ENCODE measurements around the gene ETV6. TPM values are rescaled to one million over a fixed set of nuclear protein-coding genes. Genes with fewer than 3 reads are reported as not detected.
"Not testable (repeated sequence)": the region's sequence is repeated elsewhere in the genome, so short reads cannot be mapped to it uniquely, and the experiment has no call there.

ETV6 gene
- total and polyA plus RNA-seq, 9 donors: 7.0 to 11.1 (median 9.1) TPM

GRCh38 chr12:11623382-11623781 lies 26.1 kb upstream of the ETV6 start:
- H3K4me3 ChIP-seq (ENCODE audit: low read length): no peak overlapping the region
- WGBS (ENCODE audit: insufficient coverage): no CpG with 5 or more reads among the region's 4 CpGs
- H3K9me3 ChIP-seq (replicated peaks; ENCODE audit: control insufficient read depth, low read depth, low read length): no peaks in the 10 kb centered on the region
- no peaks in the 10 kb centered on the region for H3K36me3 ChIP-seq (ENCODE audit: control insufficient read depth, insufficient read depth, low read length)
- no peak overlapping the region for H3K27ac ChIP-seq (ENCODE audit: low read length)
- H3K4me1 ChIP-seq (ENCODE audit: control insufficient read depth, insufficient read depth, low read length): no peaks in the 10 kb centered on the region
- no peak for DNase-seq
- H3K27me3 ChIP-seq (ENCODE audit: control insufficient read depth, insufficient read depth, low read length): no peaks in the 10 kb centered on the region

- Histone ChIP-seq H3K4me1 (ENCODE audit: control insufficient read depth, insufficient read depth, low read length) (no peaks in the 10 kb centered on the region), H3K27ac (ENCODE audit: low read length) (no peak overlapping the region), H3K36me3 (ENCODE audit: control insufficient read depth, insufficient read depth, low read length) (no peaks in the 10 kb centered on the region), H3K9me3 (replicated peaks; ENCODE audit: control insufficient read depth, low read depth, low read length) (no peaks in the 10 kb centered on the region), H3K4me3 (ENCODE audit: low read length) (no peak overlapping the region), H3K27me3 (ENCODE audit: control insufficient read depth, insufficient read depth, low read length) (no peaks in the 10 kb centered on the region)
- WGBS (ENCODE audit: insufficient coverage): no CpG with 5 or more reads among the region's 1 CpG
- no peak for DNase-seq
Observed at GRCh38 chr12:11624116-11624515, 25.4 kb upstream of the ETV6 start.

GRCh38 chr12:11627709-11628108 lies 21.8 kb upstream of the ETV6 start:
- DNase-seq; H3K27ac ChIP-seq (ENCODE audit: low read length); H3K4me3 ChIP-seq (ENCODE audit: low read length); H3K36me3 ChIP-seq (ENCODE audit: control insufficient read depth, insufficient read depth, low read length); H3K27me3 ChIP-seq (ENCODE audit: control insufficient read depth, insufficient read depth, low read length); H3K9me3 ChIP-seq (replicated peaks; ENCODE audit: control insufficient read depth, low read depth, low read length); H3K4me1 ChIP-seq (ENCODE audit: control insufficient read depth, insufficient read depth, low read length): not testable (repeated sequence)
- WGBS (ENCODE audit: insufficient coverage): 94% methylated on average over 4 of the region's 6 CpGs

- no peaks in the 10 kb centered on the region for H3K4me1 ChIP-seq (ENCODE audit: control insufficient read depth, insufficient read depth, low read length)
- WGBS (ENCODE audit: insufficient coverage): 90% methylated on average over 2 of the region's 7 CpGs
- no peaks in the 10 kb centered on the region for H3K36me3 ChIP-seq (ENCODE audit: control insufficient read depth, insufficient read depth, low read length)
- no peaks in the 10 kb centered on the region for H3K9me3 ChIP-seq (replicated peaks; ENCODE audit: control insufficient read depth, low read depth, low read length)
- no peaks in the 10 kb centered on the region for H3K27me3 ChIP-seq (ENCODE audit: control insufficient read depth, insufficient read depth, low read length)
- H3K27ac ChIP-seq (ENCODE audit: low read length): no peak overlapping the region
- DNase-seq: no peak
- H3K4me3 ChIP-seq (ENCODE audit: low read length): no peak overlapping the region
Observed at GRCh38 chr12:11628353-11628752, 21.1 kb upstream of the ETV6 start.

- Histone ChIP-seq H3K36me3 (ENCODE audit: control insufficient read depth, insufficient read depth, low read length) (no peaks in the 10 kb centered on the region), H3K4me3 (ENCODE audit: low read length) (no peak overlapping the region), H3K27ac (ENCODE audit: low read length) (no peak overlapping the region), H3K9me3 (replicated peaks; ENCODE audit: control insufficient read depth, low read depth, low read length) (no peaks in the 10 kb centered on the region), H3K4me1 (ENCODE audit: control insufficient read depth, insufficient read depth, low read length) (no peaks in the 10 kb centered on the region), H3K27me3 (ENCODE audit: control insufficient read depth, insufficient read depth, low read length) (no peaks in the 10 kb centered on the region)
- 68% methylated on average over 2 of the region's 5 CpGs for WGBS (ENCODE audit: insufficient coverage)
- DNase-seq: peak; percentile 16
Observed at GRCh38 chr12:11630046-11630706, 19.3 kb upstream of the ETV6 start.

GRCh38 chr12:11631288-11631687 lies 18.2 kb upstream of the ETV6 start:
- no peaks in the 10 kb centered on the region for H3K27me3 ChIP-seq (ENCODE audit: control insufficient read depth, insufficient read depth, low read length)
- no CpG with 5 or more reads among the region's 1 CpG for WGBS (ENCODE audit: insufficient coverage)
- no peak overlapping the region for H3K4me3 ChIP-seq (ENCODE audit: low read length)
- no peaks in the 10 kb centered on the region for H3K4me1 ChIP-seq (ENCODE audit: control insufficient read depth, insufficient read depth, low read length)
- H3K27ac ChIP-seq (ENCODE audit: low read length): no peak overlapping the region
- no peak for DNase-seq
- no peaks in the 10 kb centered on the region for H3K36me3 ChIP-seq (ENCODE audit: control insufficient read depth, insufficient read depth, low read length)
- peaks cover 6% of the 10 kb centered on the region for H3K9me3 ChIP-seq (replicated peaks; ENCODE audit: control insufficient read depth, low read depth, low read length)

GRCh38 chr12:11631881-11632280 lies 17.6 kb upstream of the ETV6 start:
- DNase-seq; H3K4me1 ChIP-seq (ENCODE audit: control insufficient read depth, insufficient read depth, low read length); H3K27me3 ChIP-seq (ENCODE audit: control insufficient read depth, insufficient read depth, low read length); H3K36me3 ChIP-seq (ENCODE audit: control insufficient read depth, insufficient read depth, low read length); H3K4me3 ChIP-seq (ENCODE audit: low read length); H3K27ac ChIP-seq (ENCODE audit: low read length); H3K9me3 ChIP-seq (replicated peaks; ENCODE audit: control insufficient read depth, low read depth, low read length): not testable (repeated sequence)
- no CpG with 5 or more reads among the region's 9 CpGs for WGBS (ENCODE audit: insufficient coverage)

- no peaks in the 10 kb centered on the region for H3K36me3 ChIP-seq (ENCODE audit: control insufficient read depth, insufficient read depth, low read length)
- no peak for DNase-seq
- no peak overlapping the region for H3K27ac ChIP-seq (ENCODE audit: low read length)
- no CpG with 5 or more reads among the region's 6 CpGs for WGBS (ENCODE audit: insufficient coverage)
- H3K4me1 ChIP-seq (ENCODE audit: control insufficient read depth, insufficient read depth, low read length): peaks cover 2% of the 10 kb centered on the region
- H3K4me3 ChIP-seq (ENCODE audit: low read length): no peak overlapping the region
- H3K9me3 ChIP-seq (replicated peaks; ENCODE audit: control insufficient read depth, low read depth, low read length): peaks cover 9% of the 10 kb centered on the region
- no peaks in the 10 kb centered on the region for H3K27me3 ChIP-seq (ENCODE audit: control insufficient read depth, insufficient read depth, low read length)
Observed at GRCh38 chr12:11633968-11634367, 15.5 kb upstream of the ETV6 start.

- WGBS (ENCODE audit: insufficient coverage): no CpG with 5 or more reads among the region's 2 CpGs
Observed at GRCh38 chr12:11635341-11635740, 14.1 kb upstream of the ETV6 start.

GRCh38 chr12:11638315-11638916 lies 11.1 kb upstream of the ETV6 start:
- H3K27me3 ChIP-seq (ENCODE audit: control insufficient read depth, insufficient read depth, low read length): no peaks in the 10 kb centered on the region
- DNase-seq: peak; percentile 80
- H3K36me3 ChIP-seq (ENCODE audit: control insufficient read depth, insufficient read depth, low read length): no peaks in the 10 kb centered on the region
- H3K9me3 ChIP-seq (replicated peaks; ENCODE audit: control insufficient read depth, low read depth, low read length): peaks cover 9% of the 10 kb centered on the region
- H3K27ac ChIP-seq (ENCODE audit: low read length): no peak overlapping the region
- peaks cover 2% of the 10 kb centered on the region for H3K4me1 ChIP-seq (ENCODE audit: control insufficient read depth, insufficient read depth, low read length)
- H3K4me3 ChIP-seq (ENCODE audit: low read length): no peak overlapping the region
- WGBS (ENCODE audit: insufficient coverage): 80% methylated on average over 1 of the region's 3 CpGs

More at GRCh38 chr12:11635341-11635740, 14.1 kb upstream of the ETV6 start:
- no peak for DNase-seq
- Histone ChIP-seq H3K9me3 (replicated peaks; ENCODE audit: control insufficient read depth, low read depth, low read length) (peaks cover 9% of the 10 kb centered on the region), H3K4me1 (ENCODE audit: control insufficient read depth, insufficient read depth, low read length) (peaks cover 2% of the 10 kb centered on the region), H3K4me3 (ENCODE audit: low read length) (no peak overlapping the region), H3K27ac (ENCODE audit: low read length) (no peak overlapping the region), H3K27me3 (ENCODE audit: control insufficient read depth, insufficient read depth, low read length) (no peaks in the 10 kb centered on the region), H3K36me3 (ENCODE audit: control insufficient read depth, insufficient read depth, low read length) (no peaks in the 10 kb centered on the region)

Data from muscle of leg (tissue), 11 donors.